Measurements from ENCODE around the gene SPINDOC.

SPINDOC gene, protein sequence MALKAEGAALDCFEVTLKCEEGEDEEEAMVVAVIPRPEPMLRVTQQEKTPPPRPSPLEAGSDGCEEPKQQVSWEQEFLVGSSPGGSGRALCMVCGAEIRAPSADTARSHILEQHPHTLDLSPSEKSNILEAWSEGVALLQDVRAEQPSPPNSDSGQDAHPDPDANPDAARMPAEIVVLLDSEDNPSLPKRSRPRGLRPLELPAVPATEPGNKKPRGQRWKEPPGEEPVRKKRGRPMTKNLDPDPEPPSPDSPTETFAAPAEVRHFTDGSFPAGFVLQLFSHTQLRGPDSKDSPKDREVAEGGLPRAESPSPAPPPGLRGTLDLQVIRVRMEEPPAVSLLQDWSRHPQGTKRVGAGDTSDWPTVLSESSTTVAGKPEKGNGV

DNA sequence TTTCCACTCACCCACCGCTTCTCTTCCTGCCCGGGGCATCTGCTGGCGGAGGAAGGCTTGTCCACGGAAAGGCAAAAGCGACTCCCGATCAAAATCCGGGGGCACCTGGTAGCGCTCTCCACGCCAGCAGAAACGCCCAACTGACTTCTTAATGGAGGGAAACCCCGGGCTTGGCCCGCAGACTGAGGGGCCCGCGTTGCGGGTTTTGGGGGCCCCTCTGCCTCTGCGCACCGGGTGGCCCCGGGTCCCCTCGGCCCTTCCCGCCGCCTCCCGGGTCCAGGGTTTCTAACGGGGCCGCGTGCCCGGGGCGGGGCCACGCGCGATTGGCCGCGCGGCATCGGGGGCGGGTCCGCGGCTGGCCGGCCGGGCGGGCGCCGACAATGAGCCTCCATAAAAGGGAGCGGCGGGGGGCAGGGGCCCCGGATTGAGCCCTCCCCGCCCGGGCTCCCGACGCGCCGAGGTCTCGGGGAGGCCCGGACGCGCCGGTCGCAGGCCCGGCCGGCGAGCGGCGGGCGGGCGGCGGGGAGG is at the start of gene SPINDOC:
Gene SPINDOC, plus strand, starts transcription at position 422 of the 528 bp plus-strand sequence. CDS start 231 bp downstream, outside the sequence.
- Histone ChIP-seq H3K4me3 (ENCODE audit: low read depth in 1 of 2, low read length in 2 of 2) (peak within 1 kb of the TSS; percentile 65 to 84), H3K36me3 (ENCODE audit: insufficient read depth, low read length) (peaks cover 4% of the 10 kb centered on the region), H3K4me1 (ENCODE audit: insufficient read depth, low read length) (peaks cover 19% of the 10 kb centered on the region), H3K9ac (ENCODE audit: low read length) (peak within 1 kb of the TSS; percentile 65), H3K9me3 (ENCODE audit: low read length) (no peaks in the 10 kb centered on the region), H3K27ac (ENCODE audit: low read depth, low read length) (peak within 1 kb of the TSS; percentile 87), H3K27me3 (ENCODE audit: control insufficient read depth in 1 of 2, insufficient read depth in 2 of 2, low read length in 2 of 2) (no peaks in the 10 kb centered on the region)

DNA sequence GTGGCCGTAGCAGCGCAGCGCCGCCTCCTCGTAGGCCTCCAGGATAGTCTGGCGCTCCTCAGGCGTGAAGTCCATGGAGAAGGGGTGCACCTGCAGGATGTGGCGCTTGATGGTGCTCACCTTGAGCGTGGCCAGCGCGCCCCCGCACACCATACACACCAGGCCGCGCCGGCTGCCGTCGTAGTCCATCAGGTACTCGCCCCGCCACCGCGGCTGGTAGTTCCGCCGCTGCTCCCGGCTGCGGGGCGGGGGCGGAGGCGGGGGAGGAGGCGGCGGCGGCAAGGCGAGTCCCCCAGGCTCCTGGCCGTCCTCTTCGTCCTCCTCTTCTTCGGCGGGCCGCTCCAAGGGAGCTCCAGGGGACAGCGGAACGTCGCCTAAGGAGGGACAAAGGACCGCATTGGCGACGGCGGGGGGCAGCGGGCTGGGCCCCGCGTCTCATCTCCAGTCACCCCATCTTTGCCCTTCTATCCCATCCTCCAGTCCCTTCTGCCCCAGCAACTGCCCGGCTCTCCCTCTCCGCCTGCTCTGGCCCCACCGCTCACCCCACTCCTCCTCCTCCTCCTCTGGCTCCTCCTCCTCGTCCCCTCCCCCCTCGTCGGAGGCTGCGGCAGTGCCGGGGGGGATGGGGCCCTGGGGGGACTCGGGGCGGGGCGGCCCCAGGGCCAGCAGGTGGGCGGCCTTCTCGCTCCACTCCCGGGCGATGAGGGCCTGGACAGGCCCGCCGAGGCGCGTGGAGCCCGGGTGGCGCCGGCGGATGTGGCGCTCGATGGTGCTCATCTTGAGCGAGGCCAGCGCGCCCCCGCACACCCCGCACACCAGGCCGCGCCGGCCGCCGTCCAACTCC is 49.5 kb upstream of the SPINDOC start:
- Histone ChIP-seq H3K4me1 (ENCODE audit: insufficient read depth, low read length) (peaks cover 39% of the 10 kb centered on the region), H3K9me3 (ENCODE audit: low read length) (no peaks in the 10 kb centered on the region), H3K27ac (ENCODE audit: low read depth, low read length) (peak overlapping the region; percentile 84), H3K9ac (ENCODE audit: low read length) (no peak overlapping the region), H3K4me3 (ENCODE audit: low read depth in 1 of 2, low read length in 2 of 2) (peak overlapping the region; percentile 53 to 63), H3K36me3 (ENCODE audit: insufficient read depth, low read length) (no peaks in the 10 kb centered on the region), H3K27me3 (ENCODE audit: control insufficient read depth in 1 of 2, insufficient read depth in 2 of 2, low read length in 2 of 2) (no peaks in the 10 kb centered on the region)

DNA sequence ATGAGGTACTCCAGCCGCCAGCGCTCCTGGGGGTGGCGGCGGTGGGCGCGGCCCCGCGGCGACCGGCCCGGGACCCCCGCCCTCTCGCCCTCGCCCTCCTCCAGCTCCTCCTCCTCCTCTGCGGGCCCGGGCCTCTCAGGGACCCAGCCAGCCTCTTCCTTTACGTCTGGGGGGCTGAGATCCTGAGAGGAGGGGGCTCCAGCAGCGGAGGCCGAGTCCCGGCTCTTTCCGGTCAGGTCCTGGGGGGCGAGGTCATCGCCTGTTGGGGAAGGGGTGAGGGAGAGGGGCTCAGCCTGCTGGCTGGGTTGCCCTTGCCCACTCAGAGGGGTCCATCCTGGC is 48.9 kb upstream of the SPINDOC start:
- Histone ChIP-seq H3K27ac (ENCODE audit: low read depth, low read length) (peak overlapping the region; percentile 84), H3K27me3 (ENCODE audit: control insufficient read depth in 1 of 2, insufficient read depth in 2 of 2, low read length in 2 of 2) (no peaks in the 10 kb centered on the region), H3K4me1 (ENCODE audit: insufficient read depth, low read length) (peaks cover 39% of the 10 kb centered on the region), H3K9me3 (ENCODE audit: low read length) (no peaks in the 10 kb centered on the region), H3K36me3 (ENCODE audit: insufficient read depth, low read length) (no peaks in the 10 kb centered on the region), H3K4me3 (ENCODE audit: low read depth in 1 of 2, low read length in 2 of 2) (no peak overlapping the region), H3K9ac (ENCODE audit: low read length) (no peak overlapping the region)

DNA sequence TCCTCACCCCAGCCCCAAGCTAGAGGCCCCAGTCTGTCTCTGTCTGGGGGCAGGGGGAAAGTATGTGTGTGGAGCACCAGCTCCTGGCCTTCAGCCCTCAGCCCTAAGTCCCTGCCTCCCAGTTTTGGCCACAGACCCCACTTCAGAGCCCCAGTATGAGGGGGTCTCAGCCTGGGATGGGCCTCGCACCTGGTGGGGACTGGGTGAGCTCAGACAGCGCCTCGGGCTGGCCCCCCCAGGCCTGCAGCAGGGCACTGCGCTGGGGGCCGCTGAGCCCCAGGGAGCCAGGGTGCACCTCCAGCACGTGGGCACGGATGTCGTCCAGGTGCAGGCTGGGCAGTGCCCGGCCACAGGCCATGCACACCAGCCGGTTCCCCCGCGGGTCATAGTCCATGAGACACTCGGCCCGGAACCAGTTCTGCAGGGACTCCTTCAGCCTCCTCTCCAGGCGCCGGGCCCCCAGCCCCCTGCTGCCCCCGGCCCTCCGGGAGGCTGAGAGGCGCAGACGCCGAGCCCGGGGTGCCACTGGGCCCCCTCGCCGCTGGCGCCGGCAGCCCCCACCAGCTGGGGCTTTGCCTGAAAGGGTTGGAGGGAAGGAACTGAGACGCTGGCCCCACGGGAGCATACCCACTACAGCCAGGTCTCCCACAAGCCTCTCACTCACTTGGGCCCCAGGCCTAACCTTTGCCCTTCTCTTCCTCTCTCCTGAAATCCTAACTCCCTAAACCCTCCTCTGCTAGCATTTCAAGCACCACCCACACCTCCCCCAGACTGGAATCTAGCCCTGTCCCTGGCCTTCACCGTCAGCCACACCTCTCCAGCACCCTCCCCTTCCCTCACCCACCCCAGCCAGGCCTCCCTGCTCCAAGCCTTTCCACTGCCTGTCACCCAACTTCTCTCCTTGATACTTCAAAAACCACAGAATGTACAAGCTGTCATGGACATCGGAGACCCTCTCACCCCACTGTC is 48.3 kb upstream of the SPINDOC start:
- H3K27me3 ChIP-seq (ENCODE audit: control insufficient read depth in 1 of 2, insufficient read depth in 2 of 2, low read length in 2 of 2), result no peaks in the 10 kb centered on the region
- no peak overlapping the region for H3K9ac ChIP-seq (ENCODE audit: low read length)
- no peaks in the 10 kb centered on the region for H3K9me3 ChIP-seq (ENCODE audit: low read length)
- H3K27ac ChIP-seq (ENCODE audit: low read depth, low read length), result peak overlapping the region; percentile 84
- H3K36me3 ChIP-seq (ENCODE audit: insufficient read depth, low read length), result no peaks in the 10 kb centered on the region
- no peak overlapping the region for H3K4me3 ChIP-seq (ENCODE audit: low read depth in 1 of 2, low read length in 2 of 2)
- H3K4me1 ChIP-seq (ENCODE audit: insufficient read depth, low read length), result peaks cover 44% of the 10 kb centered on the region

DNA sequence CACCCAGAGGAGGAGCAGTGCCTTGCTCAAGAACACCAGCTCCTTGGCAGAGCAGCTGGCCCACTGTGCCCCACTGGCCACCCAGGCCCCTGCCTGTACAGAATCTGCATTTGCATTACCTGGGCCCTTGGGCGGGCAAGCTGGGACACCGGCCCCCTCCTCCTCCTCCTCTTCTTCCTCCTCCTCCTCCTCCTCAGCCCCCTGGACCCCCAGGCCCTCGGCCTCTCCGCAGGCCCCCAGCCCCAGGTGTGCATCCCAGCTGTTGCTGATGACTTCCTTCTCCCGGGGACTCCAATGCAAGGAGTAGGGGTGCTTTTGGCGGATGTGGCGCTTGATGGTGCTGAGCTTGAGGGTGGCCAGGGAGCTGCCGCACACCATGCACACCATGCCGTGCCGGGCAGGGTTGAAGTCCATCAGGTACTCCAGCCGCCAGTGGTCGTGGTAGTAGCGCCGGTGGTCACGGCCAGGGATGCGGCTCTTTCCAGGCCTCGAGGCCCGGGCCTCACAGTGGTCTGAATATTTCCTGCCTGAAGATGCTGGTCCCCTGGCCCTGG is 47.5 kb upstream of the SPINDOC start:
- Histone ChIP-seq H3K9ac (ENCODE audit: low read length) (no peak overlapping the region), H3K27me3 (ENCODE audit: control insufficient read depth in 1 of 2, insufficient read depth in 2 of 2, low read length in 2 of 2) (no peaks in the 10 kb centered on the region), H3K4me3 (ENCODE audit: low read depth in 1 of 2, low read length in 2 of 2) (no peak overlapping the region), H3K27ac (ENCODE audit: low read depth, low read length) (peak overlapping the region; percentile 32), H3K9me3 (ENCODE audit: low read length) (no peaks in the 10 kb centered on the region), H3K4me1 (ENCODE audit: insufficient read depth, low read length) (peaks cover 46% of the 10 kb centered on the region), H3K36me3 (ENCODE audit: insufficient read depth, low read length) (no peaks in the 10 kb centered on the region)

DNA sequence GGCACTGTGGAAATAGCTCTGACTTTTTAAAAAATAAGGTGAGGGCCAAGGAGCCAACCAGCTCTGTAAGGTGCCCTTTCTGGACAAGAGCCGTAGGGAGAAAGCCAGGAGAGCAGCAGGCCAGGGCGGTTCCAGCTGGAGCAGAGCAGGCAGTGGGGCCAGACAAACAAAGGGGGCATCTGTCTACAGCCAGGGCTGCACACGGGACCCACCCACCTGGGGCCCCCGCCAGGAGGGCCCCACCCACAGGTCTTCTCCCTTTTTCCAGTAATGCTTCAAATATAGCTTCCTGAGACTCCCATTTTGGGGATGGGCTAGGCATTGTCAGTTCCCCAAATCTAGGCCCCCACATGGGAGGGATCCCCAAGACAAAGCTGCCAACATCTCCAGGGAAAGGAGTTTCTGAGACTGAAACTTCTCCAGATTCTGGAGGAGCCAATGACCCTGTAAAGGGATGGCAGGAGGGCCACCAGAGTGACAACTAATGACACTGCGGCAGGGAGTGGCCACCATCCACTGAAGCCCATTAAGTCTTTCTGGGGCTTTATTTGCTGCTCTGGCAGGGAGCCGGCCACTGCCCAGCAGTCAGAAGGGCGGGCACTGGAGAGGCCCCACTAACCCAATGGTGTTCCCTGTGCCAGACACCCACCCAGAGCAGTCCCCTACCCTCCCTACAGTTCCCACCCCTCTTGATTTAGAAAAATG is 46.6 kb upstream of the SPINDOC start:
- Histone ChIP-seq H3K27me3 (ENCODE audit: control insufficient read depth in 1 of 2, insufficient read depth in 2 of 2, low read length in 2 of 2) (no peaks in the 10 kb centered on the region), H3K9ac (ENCODE audit: low read length) (no peak overlapping the region), H3K9me3 (ENCODE audit: low read length) (no peaks in the 10 kb centered on the region), H3K36me3 (ENCODE audit: insufficient read depth, low read length) (no peaks in the 10 kb centered on the region), H3K27ac (ENCODE audit: low read depth, low read length) (peak overlapping the region; percentile 59), H3K4me1 (ENCODE audit: insufficient read depth, low read length) (peaks cover 37% of the 10 kb centered on the region), H3K4me3 (ENCODE audit: low read depth in 1 of 2, low read length in 2 of 2) (peak overlapping the region; percentile 70 to 83)

DNA sequence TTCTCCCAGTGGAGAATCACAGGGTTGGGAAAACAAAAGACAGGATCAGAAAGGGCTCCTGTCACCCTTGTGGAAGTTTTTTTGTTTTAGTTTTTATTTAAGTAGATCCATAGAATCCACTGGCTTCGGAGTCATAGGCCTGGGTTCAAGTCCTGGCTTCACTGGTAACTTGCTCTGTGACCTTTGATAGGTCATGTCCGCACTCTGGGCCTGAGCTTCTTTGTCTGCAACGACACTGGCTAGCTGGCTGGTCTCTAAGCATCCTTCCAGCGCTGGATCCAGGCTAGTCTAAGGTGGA is 46.0 kb upstream of the SPINDOC start:
- Histone ChIP-seq H3K9me3 (ENCODE audit: low read length) (no peaks in the 10 kb centered on the region), H3K27me3 (ENCODE audit: control insufficient read depth in 1 of 2, insufficient read depth in 2 of 2, low read length in 2 of 2) (no peaks in the 10 kb centered on the region), H3K4me1 (ENCODE audit: insufficient read depth, low read length) (peaks cover 32% of the 10 kb centered on the region), H3K9ac (ENCODE audit: low read length) (peak overlapping the region; percentile 67), H3K4me3 (ENCODE audit: low read depth in 1 of 2, low read length in 2 of 2) (peak overlapping the region; percentile 70 to 83), H3K27ac (ENCODE audit: low read depth, low read length) (peak overlapping the region; percentile 59), H3K36me3 (ENCODE audit: insufficient read depth, low read length) (no peaks in the 10 kb centered on the region)

DNA sequence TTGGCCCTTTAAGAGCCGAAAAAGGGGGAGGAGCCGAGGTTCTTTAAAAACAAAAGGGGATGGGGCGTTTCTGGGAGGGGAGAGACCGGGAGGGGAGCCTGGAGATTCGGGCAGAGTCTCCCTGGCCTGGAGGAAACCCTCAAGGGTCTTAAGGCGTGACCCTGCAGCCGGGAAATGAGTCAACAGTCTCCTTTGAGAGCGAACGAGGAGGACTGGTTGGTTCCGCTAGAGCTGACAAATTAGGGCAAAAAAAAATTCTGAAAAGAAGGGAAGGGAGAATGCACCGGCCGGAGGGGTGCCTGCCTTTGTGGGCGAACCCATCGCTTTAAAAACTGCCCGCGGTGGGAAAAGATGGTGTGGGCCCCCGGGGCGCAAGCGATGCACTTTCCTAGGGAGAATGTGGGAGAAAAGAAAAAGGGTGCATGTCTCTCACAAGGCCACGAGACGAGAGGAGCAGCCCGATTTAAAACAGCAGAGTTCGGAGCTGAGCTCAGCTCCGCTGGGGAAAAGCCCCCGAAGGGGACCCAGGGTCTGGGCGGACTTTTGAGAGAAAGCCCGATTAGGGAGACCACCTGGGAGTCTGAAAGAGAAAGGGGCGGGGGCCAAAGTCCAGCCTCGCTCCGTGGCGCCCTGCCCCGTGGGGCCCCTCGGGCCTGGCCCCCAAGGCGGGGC is 45.6 kb upstream of the SPINDOC start:
- no peaks in the 10 kb centered on the region for H3K27me3 ChIP-seq (ENCODE audit: control insufficient read depth in 1 of 2, insufficient read depth in 2 of 2, low read length in 2 of 2)
- peak overlapping the region; percentile 59 for H3K27ac ChIP-seq (ENCODE audit: low read depth, low read length)
- H3K9ac ChIP-seq (ENCODE audit: low read length), result peak overlapping the region; percentile 67
- H3K4me3 ChIP-seq (ENCODE audit: low read depth in 1 of 2, low read length in 2 of 2), result peak overlapping the region; percentile 70 to 83
- H3K4me1 ChIP-seq (ENCODE audit: insufficient read depth, low read length), result peaks cover 32% of the 10 kb centered on the region
- H3K36me3 ChIP-seq (ENCODE audit: insufficient read depth, low read length), result no peaks in the 10 kb centered on the region
- no peaks in the 10 kb centered on the region for H3K9me3 ChIP-seq (ENCODE audit: low read length)

DNA sequence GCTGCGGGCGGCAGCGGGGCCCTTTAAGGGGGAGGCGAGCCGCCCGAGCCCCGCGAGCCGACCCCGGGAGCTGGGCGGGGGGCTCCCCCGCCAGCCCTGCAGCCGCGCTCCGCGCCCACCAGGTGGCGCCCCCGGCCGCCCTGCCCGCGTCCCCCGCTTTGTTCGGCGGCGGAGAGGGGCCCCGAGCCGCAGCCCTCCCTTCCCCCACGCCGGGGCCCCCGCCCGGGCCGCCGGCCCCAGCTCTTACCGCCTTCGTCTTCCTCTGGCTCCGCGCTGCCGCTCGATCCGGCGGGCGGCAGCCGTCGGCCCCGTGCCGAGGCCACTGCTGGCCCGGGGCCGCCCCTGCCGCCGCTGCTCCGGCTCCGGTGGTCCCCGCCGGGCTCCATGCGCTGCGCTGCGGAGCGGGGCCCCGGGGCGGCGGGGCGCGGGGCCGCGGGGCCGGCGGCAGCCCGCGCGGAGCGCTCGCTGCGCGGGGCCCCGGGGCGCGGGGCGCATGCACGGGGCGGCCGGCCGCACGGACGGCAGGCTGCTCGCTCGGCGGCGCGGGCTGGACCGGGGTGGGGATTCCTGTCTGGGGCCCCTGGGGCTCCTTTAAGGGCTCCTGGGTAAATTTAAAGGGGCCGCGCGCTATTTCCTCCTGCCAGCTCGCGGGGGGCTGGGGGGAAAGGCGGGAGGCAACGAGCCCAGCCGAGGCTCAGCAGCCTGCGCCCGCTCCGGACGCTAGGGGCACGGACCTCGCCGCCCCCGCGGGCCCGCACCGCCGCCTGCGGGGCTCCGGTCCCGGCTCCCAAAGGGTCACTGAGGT is 44.8 kb upstream of the SPINDOC start, which contains the start of gene ZFTA:
Gene ZFTA, minus strand, starts transcription at position 539 of the 805 bp plus-strand sequence. Its CDS starts 153 bp downstream, at position 386.
- peak within 1 kb of the TSS; percentile 63 for H3K27ac ChIP-seq (ENCODE audit: low read depth, low read length)
- H3K36me3 ChIP-seq (ENCODE audit: insufficient read depth, low read length), result no peaks in the 10 kb centered on the region
- H3K9me3 ChIP-seq (ENCODE audit: low read length), result no peaks in the 10 kb centered on the region
- H3K4me3 ChIP-seq (ENCODE audit: low read depth in 1 of 2, low read length in 2 of 2), result peak within 1 kb of the TSS; percentile 70 to 83
- H3K9ac ChIP-seq (ENCODE audit: low read length), result peak within 1 kb of the TSS; percentile 67
- H3K27me3 ChIP-seq (ENCODE audit: control insufficient read depth in 1 of 2, insufficient read depth in 2 of 2, low read length in 2 of 2), result no peaks in the 10 kb centered on the region
- H3K4me1 ChIP-seq (ENCODE audit: insufficient read depth, low read length), result peaks cover 32% of the 10 kb centered on the region

Data from muscle layer of colon (tissue), 2 donors.